ENCODE results near the gene KCNIP3. TPM values are rescaled to one million over a fixed set of nuclear protein-coding genes. Genes with fewer than 3 reads are reported as not detected.

KCNIP3 gene
- total RNA-seq, 1 donor from 2014 or later: 0.68 TPM

GRCh38 chr2:95372845-95373244, 75.7 kb downstream of the KCNIP3 start:
- no peaks in the 10 kb centered on the region for H3K79me2 ChIP-seq (ENCODE audit: insufficient read depth, low read length)
- H2AFZ ChIP-seq (ENCODE audit: low read depth, low read length): no peak overlapping the region
- no peaks in the 10 kb centered on the region for H3K27me3 ChIP-seq (ENCODE audit: insufficient read depth, low read length)
- H3K27ac ChIP-seq (ENCODE audit: low read depth, low read length): no peak overlapping the region
- Mint-ChIP-seq H3K4me1 (ENCODE audit: low read depth, unreplicated experiment) (peaks cover 5% of the 10 kb centered on the region), H3K27me3 (ENCODE audit: low read depth, unreplicated experiment) (peaks cover 40% of the 10 kb centered on the region), H3K27ac (ENCODE audit: unreplicated experiment) (no peak overlapping the region), H3K9me3 (ENCODE audit: unreplicated experiment) (peaks cover 1% of the 10 kb centered on the region), H3K36me3 (ENCODE audit: low read depth, unreplicated experiment) (no peaks in the 10 kb centered on the region), H3K4me3 (ENCODE audit: unreplicated experiment) (no peak overlapping the region)
- TF ChIP-seq CTCF (IDR thresholded peaks at IDR 0.05; ENCODE audit: insufficient read depth, low read depth, low read length): no peak
- H4K20me1 ChIP-seq (ENCODE audit: insufficient read depth, low read length): no peaks in the 10 kb centered on the region
- no peak for FAIRE-seq
- no peak overlapping the region for H3K4me3 ChIP-seq (ENCODE audit: insufficient read depth, low read depth, low read length)
- H3K4me2 ChIP-seq (ENCODE audit: low read length): no peak overlapping the region
- no peaks in the 10 kb centered on the region for H3K4me1 ChIP-seq (ENCODE audit: insufficient read depth, low read length)
- H3K36me3 ChIP-seq (ENCODE audit: insufficient read depth, low read length): no peaks in the 10 kb centered on the region
- no peaks in the 10 kb centered on the region for H3K9me3 ChIP-seq (ENCODE audit: insufficient read depth, low read depth, low read length)
- H3K9ac ChIP-seq (ENCODE audit: low read length): no peak overlapping the region
- no peak for DNase-seq (ENCODE audit: low read depth)

GRCh38 chr2:95374029-95374428, 76.9 kb downstream of the KCNIP3 start:
- H3K9me3 ChIP-seq (ENCODE audit: insufficient read depth, low read depth, low read length): no peaks in the 10 kb centered on the region
- peaks cover 5% of the 10 kb centered on the region for H3K4me1 Mint-ChIP-seq (ENCODE audit: low read depth, unreplicated experiment)
- no peak overlapping the region for H3K4me3 ChIP-seq (ENCODE audit: insufficient read depth, low read depth, low read length)
- H2AFZ ChIP-seq (ENCODE audit: low read depth, low read length): no peak overlapping the region
- H3K4me1 ChIP-seq (ENCODE audit: insufficient read depth, low read length): no peaks in the 10 kb centered on the region
- H3K9ac ChIP-seq (ENCODE audit: low read length): no peak overlapping the region
- H3K27ac Mint-ChIP-seq (ENCODE audit: unreplicated experiment): no peak overlapping the region
- DNase-seq (ENCODE audit: low read depth): no peak
- no peaks in the 10 kb centered on the region for H4K20me1 ChIP-seq (ENCODE audit: insufficient read depth, low read length)
- H3K27me3 Mint-ChIP-seq (ENCODE audit: low read depth, unreplicated experiment): peaks cover 29% of the 10 kb centered on the region
- H3K36me3 Mint-ChIP-seq (ENCODE audit: low read depth, unreplicated experiment): no peaks in the 10 kb centered on the region
- peaks cover 1% of the 10 kb centered on the region for H3K9me3 Mint-ChIP-seq (ENCODE audit: unreplicated experiment)
- no peaks in the 10 kb centered on the region for H3K79me2 ChIP-seq (ENCODE audit: insufficient read depth, low read length)
- no peaks in the 10 kb centered on the region for H3K36me3 ChIP-seq (ENCODE audit: insufficient read depth, low read length)
- no peak for FAIRE-seq
- no peaks in the 10 kb centered on the region for H3K27me3 ChIP-seq (ENCODE audit: insufficient read depth, low read length)
- no peak for TF ChIP-seq EZH2 (IDR thresholded peaks at IDR 0.05; ENCODE audit: insufficient read depth, low read length)
- no peak for TF ChIP-seq CTCF (IDR thresholded peaks at IDR 0.05; ENCODE audit: insufficient read depth, low read depth, low read length)
- no peak overlapping the region for H3K4me2 ChIP-seq (ENCODE audit: low read length)
- H3K27ac ChIP-seq (ENCODE audit: low read depth, low read length): no peak overlapping the region
- no peak overlapping the region for H3K4me3 Mint-ChIP-seq (ENCODE audit: unreplicated experiment)

GRCh38 chr2:95374451-95374920, 77.3 kb downstream of the KCNIP3 start:
- no peaks in the 10 kb centered on the region for H3K9me3 ChIP-seq (ENCODE audit: insufficient read depth, low read depth, low read length)
- no peaks in the 10 kb centered on the region for H3K4me1 ChIP-seq (ENCODE audit: insufficient read depth, low read length)
- no peak for TF ChIP-seq CTCF (IDR thresholded peaks at IDR 0.05; ENCODE audit: insufficient read depth, low read depth, low read length)
- TF ChIP-seq EZH2 (IDR thresholded peaks at IDR 0.05; ENCODE audit: insufficient read depth, low read length): no peak
- H3K27me3 ChIP-seq (ENCODE audit: insufficient read depth, low read length): no peaks in the 10 kb centered on the region
- H3K4me3 Mint-ChIP-seq (ENCODE audit: unreplicated experiment): no peak overlapping the region
- FAIRE-seq (no peak), DNase-seq (ENCODE audit: low read depth) (no peak)
- H3K79me2 ChIP-seq (ENCODE audit: insufficient read depth, low read length): no peaks in the 10 kb centered on the region
- peaks cover 1% of the 10 kb centered on the region for H3K9me3 Mint-ChIP-seq (ENCODE audit: unreplicated experiment)
- H3K36me3 Mint-ChIP-seq (ENCODE audit: low read depth, unreplicated experiment): no peaks in the 10 kb centered on the region
- peaks cover 5% of the 10 kb centered on the region for H3K4me1 Mint-ChIP-seq (ENCODE audit: low read depth, unreplicated experiment)
- no peaks in the 10 kb centered on the region for H4K20me1 ChIP-seq (ENCODE audit: insufficient read depth, low read length)
- no peak overlapping the region for H3K9ac ChIP-seq (ENCODE audit: low read length)
- H2AFZ ChIP-seq (ENCODE audit: low read depth, low read length): no peak overlapping the region
- H3K27ac Mint-ChIP-seq (ENCODE audit: unreplicated experiment): no peak overlapping the region
- no peak overlapping the region for H3K4me2 ChIP-seq (ENCODE audit: low read length)
- peaks cover 29% of the 10 kb centered on the region for H3K27me3 Mint-ChIP-seq (ENCODE audit: low read depth, unreplicated experiment)
- H3K36me3 ChIP-seq (ENCODE audit: insufficient read depth, low read length): no peaks in the 10 kb centered on the region
- no peak overlapping the region for H3K4me3 ChIP-seq (ENCODE audit: insufficient read depth, low read depth, low read length)
- no peak overlapping the region for H3K27ac ChIP-seq (ENCODE audit: low read depth, low read length)

Data from astrocyte (in vitro differentiated cells and primary cell).